Activated T-cell treated with anti-CD3 and anti-CD28 coated beads, Interleukin-2, amount 50 U/mL, for 4 hours (primary cell): ENCODE measurements around the gene ACTBL2. TPM values are rescaled to one million over a fixed set of nuclear protein-coding genes. Genes with fewer than 3 reads are reported as not detected.

ENCODE experiments used
- ATAC-seq, 2 donors: fragments of 200-7000 bp; cut with Tn5 transposase; one replicate each; pipeline ENCODE4 v1.10.0; 2021
- DNase-seq: peaks from one replicate; pipeline ENCODE4 v3.0.0-alpha.2; 2020
- H3K27me3 Mint-ChIP-seq: one replicate; pipeline ENCODE4 v1.8.0; 2021; ENCODE audit warnings: low read depth, mixed read lengths
- H3K36me3 Mint-ChIP-seq: one replicate; pipeline ENCODE4 v1.8.0; 2022; ENCODE audit warnings: mixed read lengths; ENCODE audit not compliant: insufficient read depth
- H3K4me1 Mint-ChIP-seq: one replicate; pipeline ENCODE4 v1.8.0; 2021; ENCODE audit warnings: low read depth, mixed read lengths
- H3K4me3 Mint-ChIP-seq: one replicate; pipeline ENCODE4 v1.8.0; 2021; ENCODE audit warnings: mild to moderate bottlenecking, moderate library complexity, mixed read lengths
- H3K9me3 Mint-ChIP-seq: one replicate; pipeline ENCODE4 v1.8.0; 2021; ENCODE audit warnings: mixed read lengths
- total RNA-seq, 3 donors: library from RNA; stranded (reverse); gene quantifications; one replicate each; pipeline ENCODE4 v1.2.1, GENCODE V29; 2021

Gene ACTBL2
- total RNA-seq, 3 donors from 2014 or later = not detected

GRCh38 chr5:57503433-57503832, 20.8 kb upstream of the ACTBL2 start:
- ATAC-seq = no peak
- no peak overlapping the region for H3K4me3 Mint-ChIP-seq
- DNase-seq = no peak
- H3K27me3 Mint-ChIP-seq = no peaks in the 10 kb centered on the region
- no peaks in the 10 kb centered on the region for H3K36me3 Mint-ChIP-seq
- no peaks in the 10 kb centered on the region for H3K9me3 Mint-ChIP-seq
- no peaks in the 10 kb centered on the region for H3K4me1 Mint-ChIP-seq

GRCh38 chr5:57501414-57502201, 19.0 kb upstream of the ACTBL2 start:
- H3K36me3 Mint-ChIP-seq = no peaks in the 10 kb centered on the region

GRCh38 chr5:57499262-57500050, 16.8 kb upstream of the ACTBL2 start:
- Mint-ChIP-seq H3K4me3 (peak overlapping the region; percentile 55), H3K27me3 (no peaks in the 10 kb centered on the region), H3K36me3 (no peaks in the 10 kb centered on the region), H3K9me3 (no peaks in the 10 kb centered on the region), H3K4me1 (peaks cover 15% of the 10 kb centered on the region)
- ATAC-seq = peak; percentile 35 to 47
- no peak for DNase-seq

More at GRCh38 chr5:57501414-57502201, 19.0 kb upstream of the ACTBL2 start:
- H3K4me3 Mint-ChIP-seq = no peak overlapping the region
- no peak for ATAC-seq
- H3K27me3 Mint-ChIP-seq = no peaks in the 10 kb centered on the region
- no peaks in the 10 kb centered on the region for H3K9me3 Mint-ChIP-seq
- H3K4me1 Mint-ChIP-seq = no peaks in the 10 kb centered on the region
- no peak for DNase-seq

- Mint-ChIP-seq H3K36me3 (no peaks in the 10 kb centered on the region), H3K4me1 (peaks cover 23% of the 10 kb centered on the region), H3K27me3 (no peaks in the 10 kb centered on the region), H3K4me3 (no peak overlapping the region), H3K9me3 (no peaks in the 10 kb centered on the region)
- ATAC-seq (no peak), DNase-seq (no peak)
Observed at GRCh38 chr5:57497733-57498132, 15.1 kb upstream of the ACTBL2 start.

GRCh38 chr5:57495285-57496086, 12.9 kb upstream of the ACTBL2 start:
- H3K9me3 Mint-ChIP-seq = no peaks in the 10 kb centered on the region
- H3K4me3 Mint-ChIP-seq = no peak overlapping the region
- no peaks in the 10 kb centered on the region for H3K27me3 Mint-ChIP-seq
- DNase-seq (no peak), ATAC-seq (no peak)
- peaks cover 23% of the 10 kb centered on the region for H3K4me1 Mint-ChIP-seq
- no peaks in the 10 kb centered on the region for H3K36me3 Mint-ChIP-seq

- no peaks in the 10 kb centered on the region for H3K9me3 Mint-ChIP-seq
- no peaks in the 10 kb centered on the region for H3K27me3 Mint-ChIP-seq
- peaks cover 23% of the 10 kb centered on the region for H3K4me1 Mint-ChIP-seq
- H3K4me3 Mint-ChIP-seq = no peak overlapping the region
- DNase-seq = no peak
- H3K36me3 Mint-ChIP-seq = no peaks in the 10 kb centered on the region
- ATAC-seq = peak; percentile 75 to 87
Observed at GRCh38 chr5:57494104-57495098, 11.8 kb upstream of the ACTBL2 start.

GRCh38 chr5:57493034-57493433, 10.4 kb upstream of the ACTBL2 start:
- H3K27me3 Mint-ChIP-seq = no peaks in the 10 kb centered on the region
- no peaks in the 10 kb centered on the region for H3K9me3 Mint-ChIP-seq
- peaks cover 23% of the 10 kb centered on the region for H3K4me1 Mint-ChIP-seq
- H3K36me3 Mint-ChIP-seq = no peaks in the 10 kb centered on the region
- DNase-seq (no peak), ATAC-seq (no peak)
- H3K4me3 Mint-ChIP-seq = no peak overlapping the region

- Mint-ChIP-seq H3K36me3 (no peaks in the 10 kb centered on the region), H3K9me3 (no peaks in the 10 kb centered on the region), H3K4me1 (peaks cover 26% of the 10 kb centered on the region), H3K4me3 (no peak overlapping the region), H3K27me3 (no peaks in the 10 kb centered on the region)
- ATAC-seq (no peak), DNase-seq (no peak)
Observed at GRCh38 chr5:57492632-57493031, 10.0 kb upstream of the ACTBL2 start.

GRCh38 chr5:57491369-57491965, 8.9 kb upstream of the ACTBL2 start:
- ATAC-seq (no peak), DNase-seq (no peak)
- no peaks in the 10 kb centered on the region for H3K36me3 Mint-ChIP-seq
- H3K27me3 Mint-ChIP-seq = no peaks in the 10 kb centered on the region
- H3K4me3 Mint-ChIP-seq = no peak overlapping the region
- H3K4me1 Mint-ChIP-seq = peaks cover 26% of the 10 kb centered on the region
- H3K9me3 Mint-ChIP-seq = no peaks in the 10 kb centered on the region

- H3K4me1 Mint-ChIP-seq = peaks cover 3% of the 10 kb centered on the region
- H3K27me3 Mint-ChIP-seq = no peaks in the 10 kb centered on the region
- no peak for DNase-seq
- no peaks in the 10 kb centered on the region for H3K36me3 Mint-ChIP-seq
- H3K9me3 Mint-ChIP-seq = no peaks in the 10 kb centered on the region
- no peak for ATAC-seq
- H3K4me3 Mint-ChIP-seq = no peak overlapping the region
Observed at GRCh38 chr5:57488215-57488955, 5.8 kb upstream of the ACTBL2 start.

- Mint-ChIP-seq H3K9me3 (no peaks in the 10 kb centered on the region), H3K4me1 (peaks cover 3% of the 10 kb centered on the region), H3K4me3 (no peak overlapping the region), H3K27me3 (peaks cover 2% of the 10 kb centered on the region), H3K36me3 (no peaks in the 10 kb centered on the region)
- DNase-seq (no peak), ATAC-seq (no peak)
Observed at GRCh38 chr5:57486027-57486602, 3.5 kb upstream of the ACTBL2 start.

GRCh38 chr5:57478826-57479225, 3.8 kb downstream of the ACTBL2 start:
- H3K4me3 Mint-ChIP-seq = no peak overlapping the region
- DNase-seq (no peak), ATAC-seq (no peak)
- peaks cover 11% of the 10 kb centered on the region for H3K27me3 Mint-ChIP-seq
- no peaks in the 10 kb centered on the region for H3K4me1 Mint-ChIP-seq
- no peaks in the 10 kb centered on the region for H3K36me3 Mint-ChIP-seq
- H3K9me3 Mint-ChIP-seq = no peaks in the 10 kb centered on the region
